ENCODE data around the gene PXDN.

PXDN gene

DNA sequence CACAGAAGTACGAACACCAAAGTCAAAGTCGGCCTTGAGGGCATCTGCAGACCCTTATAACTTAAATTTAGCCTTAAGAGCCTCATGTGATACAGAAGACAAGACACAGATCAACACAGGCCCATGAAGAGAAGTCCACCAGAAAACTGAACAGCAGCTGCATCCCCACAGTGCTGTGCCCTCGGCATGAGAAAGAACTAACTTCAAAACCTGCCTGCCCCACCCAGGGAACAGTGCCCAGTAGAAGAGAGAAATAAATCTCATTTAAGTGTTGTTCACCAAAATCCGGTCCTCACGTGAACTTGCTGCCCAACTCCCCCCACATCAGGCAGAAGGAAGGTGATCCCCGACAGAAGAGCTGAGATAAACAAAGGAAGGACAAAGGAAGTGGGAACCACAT, 73.7 kb downstream of the PXDN start:
- DNase-seq (ENCODE audit: extremely low read depth in 1 of 2, low read depth in 1 of 2): no peak

DNA sequence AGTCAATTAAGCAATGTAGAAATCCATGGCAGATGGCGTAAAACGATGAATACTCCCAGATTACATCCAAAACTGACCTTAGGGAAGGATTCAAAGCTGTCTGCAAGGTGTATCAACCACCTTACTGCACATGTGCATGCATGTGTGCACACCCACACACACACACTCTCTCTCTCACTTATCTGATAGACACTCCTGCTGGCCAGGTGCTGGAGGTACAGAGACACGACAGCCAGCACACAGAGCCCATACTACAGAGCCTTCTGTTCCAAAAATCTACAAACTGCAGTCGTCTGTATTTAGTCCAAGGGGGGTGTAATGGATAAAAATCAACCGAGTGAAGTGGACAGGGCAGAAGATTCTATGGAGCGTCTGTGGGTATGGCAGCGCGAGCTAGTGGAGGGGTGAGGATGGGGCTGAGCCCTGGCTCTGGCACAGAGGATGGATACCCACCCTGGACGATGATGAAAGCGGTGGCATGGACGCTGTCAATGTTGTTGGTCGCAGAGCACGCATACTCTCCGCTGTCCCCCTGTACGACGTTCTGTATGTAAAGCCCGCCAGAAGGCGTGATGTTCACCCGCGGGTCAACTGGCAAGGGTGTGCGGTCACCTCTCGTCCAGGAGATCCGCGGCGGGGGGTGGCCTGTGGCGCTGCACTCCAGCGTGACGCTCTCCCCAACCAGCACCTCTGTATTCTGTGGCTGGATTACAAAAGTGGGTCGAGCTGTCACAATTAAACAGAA, 78.4 kb downstream of the PXDN start:
- DNase-seq (ENCODE audit: extremely low read depth in 1 of 2, low read depth in 1 of 2): no peak

DNA sequence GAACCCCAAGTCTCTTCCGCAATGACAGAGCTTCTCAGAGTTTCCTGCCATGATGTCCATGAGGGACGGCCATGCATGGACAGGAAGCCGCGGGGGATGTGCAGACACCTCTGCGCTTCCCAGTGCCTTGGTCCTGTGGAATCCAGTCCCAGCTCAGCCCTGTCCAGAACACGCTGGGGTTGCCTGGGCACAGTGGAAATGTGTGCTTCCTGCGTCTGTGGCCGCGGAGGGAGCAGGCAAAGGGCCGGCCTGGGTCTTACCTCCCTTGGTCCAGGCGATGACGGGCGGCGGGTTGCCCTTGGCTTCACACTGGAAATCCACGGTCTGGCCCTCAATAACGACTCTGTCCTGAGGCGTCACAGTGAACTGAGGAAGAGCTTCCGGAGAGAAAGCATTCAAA, 79.6 kb downstream of the PXDN start:
- DNase-seq (ENCODE audit: extremely low read depth in 1 of 2, low read depth in 1 of 2): no peak

DNA sequence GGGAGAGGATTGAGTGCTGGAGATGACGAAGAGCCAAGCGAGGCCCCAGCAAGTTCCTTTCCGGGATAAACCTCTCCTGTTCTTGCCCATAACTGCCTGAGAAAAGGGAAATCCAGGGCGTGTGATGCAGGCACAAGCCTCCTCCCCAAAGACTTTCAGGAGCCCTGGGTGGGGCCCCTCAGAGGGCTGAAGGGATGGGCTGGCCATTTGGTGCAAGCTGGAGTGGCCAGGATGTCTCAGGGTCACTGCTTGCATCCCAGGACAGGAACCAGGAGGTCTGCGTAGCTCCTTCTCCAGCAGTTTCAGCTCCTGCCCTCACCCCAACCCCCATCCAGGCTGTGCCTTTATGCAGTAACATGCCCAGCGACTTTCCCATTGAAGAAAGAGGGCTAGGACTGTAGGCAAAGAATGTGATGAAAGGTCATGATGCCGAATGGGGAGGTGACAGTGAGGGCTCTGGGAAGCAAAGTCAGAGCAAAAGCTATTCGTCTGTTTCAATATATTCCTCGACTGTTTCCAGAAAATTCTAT, 80.2 kb downstream of the PXDN start:
- no peak for DNase-seq (ENCODE audit: extremely low read depth in 1 of 2, low read depth in 1 of 2)

DNA sequence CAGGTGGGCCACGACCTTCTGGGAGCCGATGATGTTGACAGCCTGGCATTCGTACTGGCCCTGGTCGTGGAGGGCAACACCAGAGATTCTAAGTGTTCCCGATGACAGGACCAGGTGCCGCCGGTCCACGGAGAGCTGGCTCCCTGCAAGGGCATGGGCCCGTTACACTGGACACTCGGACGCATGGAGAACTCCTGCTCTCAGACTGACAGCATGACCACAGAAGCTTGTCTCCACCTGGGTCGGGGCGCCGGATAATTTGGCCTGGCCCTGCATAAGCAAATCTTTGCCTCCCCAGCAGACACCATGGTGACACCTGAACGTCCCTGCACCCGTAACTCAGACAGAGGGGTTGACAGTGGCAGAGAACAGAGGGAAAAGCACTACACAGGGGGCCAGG, 80.7 kb downstream of the PXDN start:
- no peak for DNase-seq (ENCODE audit: extremely low read depth in 1 of 2, low read depth in 1 of 2)

DNA sequence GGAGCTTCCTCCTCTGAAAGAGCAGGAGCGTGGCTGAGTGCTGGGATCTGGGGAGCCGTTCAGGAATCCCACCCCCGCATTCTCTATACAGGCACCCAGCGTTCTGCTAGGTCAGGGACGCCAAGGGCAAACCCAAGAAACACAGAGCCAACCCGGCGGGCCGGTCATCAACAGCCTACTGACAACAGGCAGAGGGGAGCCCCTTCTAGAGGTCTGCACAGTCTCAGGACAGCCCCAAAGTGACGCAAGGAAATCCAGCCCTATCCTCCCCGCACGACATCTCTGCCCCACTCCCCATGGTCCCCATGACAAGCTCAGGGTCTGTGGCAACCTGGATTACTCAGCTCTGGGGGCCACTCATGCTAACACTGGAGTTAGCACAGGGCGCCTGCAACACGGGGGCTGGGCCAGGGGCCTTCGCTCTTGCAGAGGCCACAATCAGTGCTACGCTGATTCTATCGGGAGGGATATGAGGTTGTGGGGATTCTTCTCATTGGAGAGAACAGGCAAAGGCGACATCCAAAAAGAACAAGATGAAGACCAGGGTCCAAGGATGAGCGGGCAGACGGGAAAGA, 81.6 kb downstream of the PXDN start:
- no peak for DNase-seq (ENCODE audit: extremely low read depth in 1 of 2, low read depth in 1 of 2)

DNA sequence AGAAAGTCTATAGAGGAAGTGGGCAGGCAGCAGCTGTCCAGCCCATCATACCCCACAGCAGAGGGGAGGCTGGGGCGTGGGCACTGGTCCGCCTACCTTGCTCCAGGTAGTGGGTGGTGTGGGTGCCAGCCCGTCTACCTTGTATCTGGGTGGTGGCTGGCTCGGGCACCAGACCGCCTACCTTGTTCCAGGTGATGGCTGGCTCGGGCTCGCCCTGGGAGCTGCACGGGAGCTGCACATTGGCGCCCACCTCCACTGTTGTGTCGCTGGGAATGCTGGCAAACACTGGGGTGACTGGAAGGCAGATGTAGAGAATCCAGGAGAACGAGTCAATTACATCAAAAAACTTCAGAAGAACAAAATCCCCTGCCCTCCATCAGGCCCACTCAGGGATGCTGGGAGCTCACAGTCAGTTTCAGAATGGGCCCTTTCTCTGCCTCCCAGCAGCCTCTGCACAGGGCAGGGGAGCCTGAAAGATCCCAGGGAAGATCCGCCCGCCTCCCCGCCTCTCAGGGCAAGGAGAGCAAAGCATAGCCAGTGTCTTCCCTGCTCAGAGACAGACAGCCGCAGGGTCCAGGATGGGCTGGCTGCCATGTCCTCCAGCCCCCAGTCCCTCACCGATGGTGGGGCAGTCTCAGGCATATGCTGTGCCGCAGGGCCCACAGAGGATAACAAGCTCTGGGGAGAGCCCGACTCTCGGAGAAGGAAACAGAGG, 82.3 kb downstream of the PXDN start:
- no peak for DNase-seq (ENCODE audit: extremely low read depth in 1 of 2, low read depth in 1 of 2)

DNA sequence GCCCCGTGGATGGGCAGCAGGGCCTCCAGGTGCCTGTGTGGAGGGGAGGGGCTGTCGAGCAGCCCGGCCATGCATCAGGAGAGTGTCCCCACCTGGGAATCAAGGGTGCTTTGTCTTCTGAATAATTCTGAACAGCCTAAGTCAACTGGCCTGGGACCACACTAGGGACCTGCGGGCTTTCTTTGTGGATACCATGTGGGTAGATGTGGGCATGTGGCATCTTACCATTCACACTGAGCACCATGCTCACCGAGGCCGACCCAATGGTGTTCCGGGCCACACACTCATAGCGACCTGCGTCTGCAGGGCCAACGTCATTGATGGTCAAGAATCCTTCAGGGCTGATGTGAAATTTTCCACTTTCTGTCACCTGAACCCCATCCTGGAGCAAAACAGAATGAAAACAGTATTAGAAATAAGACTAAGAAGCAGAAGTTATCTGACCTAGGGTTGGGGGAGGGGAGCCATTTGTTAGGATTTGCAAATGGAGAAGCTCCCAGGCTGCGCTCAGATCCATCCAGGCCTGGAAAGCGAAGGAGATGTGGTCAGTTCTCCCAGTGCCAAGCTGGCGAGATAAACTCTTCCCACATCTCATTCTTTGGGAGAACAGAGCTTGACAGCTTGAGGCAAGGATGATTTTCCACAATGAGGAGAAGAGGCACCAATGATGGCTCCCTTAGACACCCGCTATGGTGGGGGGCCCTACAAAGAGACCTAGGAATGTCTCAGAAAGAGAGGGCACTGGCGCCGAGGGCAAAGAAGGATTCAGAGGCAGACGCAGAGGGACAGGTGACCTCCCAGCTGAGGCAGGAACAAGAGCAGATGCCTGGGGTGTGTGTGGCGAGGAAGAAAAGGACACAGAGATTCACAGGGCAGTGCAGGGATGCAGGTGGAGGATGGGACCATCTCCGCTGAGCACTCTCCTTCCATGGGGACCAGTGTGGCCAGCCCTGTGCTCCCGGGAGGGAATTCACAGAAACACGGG, 83.4 kb downstream of the PXDN start:
- no peak for DNase-seq (ENCODE audit: extremely low read depth in 1 of 2, low read depth in 1 of 2)

DNA sequence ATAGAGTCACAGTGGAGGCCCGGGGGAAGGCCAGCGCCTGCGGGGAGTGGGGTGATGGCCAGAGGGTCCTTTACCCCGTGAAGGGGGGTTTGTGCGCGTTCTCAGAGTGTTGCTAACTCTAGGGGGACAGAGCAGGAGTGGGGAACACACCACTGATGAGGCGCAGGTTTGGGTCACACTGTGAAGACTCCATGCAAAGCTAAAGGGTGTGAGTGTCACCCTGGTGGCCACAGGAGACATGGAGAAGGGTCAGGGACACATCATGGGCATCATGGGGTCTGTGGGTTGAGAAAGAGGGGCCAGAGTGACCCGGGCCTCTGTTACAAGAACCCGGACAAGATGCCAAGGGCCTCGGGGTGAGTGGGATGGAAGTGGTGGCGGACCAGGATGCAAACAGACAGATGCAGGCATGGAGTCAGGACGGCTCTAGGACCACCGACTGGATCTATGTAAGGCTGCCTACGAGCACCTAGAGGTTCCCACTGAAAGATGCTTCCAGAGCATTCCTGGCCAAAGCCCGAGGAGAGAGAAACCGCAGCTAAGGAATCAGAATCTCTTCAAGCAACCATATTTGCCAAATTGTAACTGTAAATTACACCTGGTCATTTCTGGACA, 84.3 kb downstream of the PXDN start:
- no peak for DNase-seq (ENCODE audit: extremely low read depth in 1 of 2, low read depth in 1 of 2)

DNA sequence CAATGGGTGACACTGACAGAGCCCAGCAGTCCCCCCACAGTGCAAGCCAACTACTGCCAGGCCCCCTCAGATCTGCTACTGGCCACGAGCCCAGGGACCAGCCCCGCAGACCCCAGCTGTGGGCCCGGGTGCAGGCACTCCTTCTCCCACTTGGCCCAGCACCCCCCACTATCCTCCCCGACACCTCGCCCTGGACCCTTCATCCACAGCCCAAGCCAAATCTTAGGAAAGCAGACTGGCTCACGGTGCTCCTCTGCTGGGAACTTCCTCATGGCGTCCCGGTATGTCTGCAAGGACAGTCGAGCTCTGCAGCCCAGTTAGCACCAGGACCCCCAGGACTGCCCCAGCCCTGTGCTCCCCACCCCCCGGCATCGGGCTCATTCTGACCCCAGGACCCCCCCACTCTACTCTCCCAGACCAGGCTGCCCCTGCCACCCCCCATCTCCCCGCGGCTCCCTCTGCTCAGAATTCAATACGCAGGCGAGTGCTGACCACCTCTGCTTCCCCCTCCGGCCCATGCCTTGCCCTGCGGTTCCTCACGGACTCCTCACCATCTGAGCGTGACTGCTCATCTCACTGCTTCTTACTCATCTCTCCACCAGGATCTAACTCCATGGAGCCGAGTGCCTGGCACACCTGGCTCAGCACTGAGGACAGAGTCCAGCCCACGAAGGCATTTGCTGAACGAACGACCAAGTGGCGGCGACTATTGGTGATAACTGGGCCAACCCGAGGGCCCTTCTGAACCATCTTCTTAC, 85.7 kb downstream of the PXDN start:
- DNase-seq (ENCODE audit: extremely low read depth in 1 of 2, low read depth in 1 of 2): no peak

DNA sequence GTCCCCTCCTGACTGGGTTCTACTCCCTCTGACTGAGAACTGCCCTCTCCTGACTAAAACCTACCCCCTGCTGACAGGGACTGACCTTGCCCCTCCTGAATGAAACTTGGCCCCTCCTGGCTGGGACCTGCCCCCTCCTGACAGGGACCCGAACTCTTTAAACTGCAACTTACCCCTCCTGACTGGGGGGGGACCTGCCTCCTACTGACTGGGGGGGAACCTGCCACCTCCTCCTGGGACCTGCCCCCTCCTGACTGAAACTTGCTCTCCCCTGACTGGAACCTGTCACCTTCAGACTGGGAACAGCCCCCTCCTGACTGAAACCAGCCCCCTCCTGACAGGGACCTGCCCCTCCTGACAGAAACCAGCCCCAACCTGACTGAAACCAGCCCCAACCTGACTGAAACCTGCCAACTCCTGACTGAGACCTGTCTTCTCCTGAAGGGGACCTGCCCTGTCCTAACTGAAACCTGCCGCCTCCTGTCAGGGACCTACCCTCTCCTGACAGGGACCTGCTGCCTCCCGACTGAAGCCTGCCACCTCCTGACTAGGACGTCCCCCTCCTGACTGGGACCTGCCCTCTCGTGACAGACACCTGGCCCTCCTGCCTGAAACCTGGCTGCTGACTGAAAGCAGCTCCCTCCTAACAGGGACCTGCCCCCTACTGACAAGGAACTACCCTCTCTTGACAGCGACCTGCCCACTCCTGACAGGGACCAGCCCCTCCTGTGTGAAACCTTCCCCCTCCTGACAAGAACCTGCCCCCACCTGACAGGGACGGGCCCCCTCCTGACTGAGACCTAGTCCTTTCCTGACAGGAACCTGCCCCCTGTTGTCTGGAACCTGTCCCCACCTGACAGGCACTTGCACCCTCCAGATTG, 87.1 kb downstream of the PXDN start:
- no peak for DNase-seq (ENCODE audit: extremely low read depth in 1 of 2, low read depth in 1 of 2)

DNA sequence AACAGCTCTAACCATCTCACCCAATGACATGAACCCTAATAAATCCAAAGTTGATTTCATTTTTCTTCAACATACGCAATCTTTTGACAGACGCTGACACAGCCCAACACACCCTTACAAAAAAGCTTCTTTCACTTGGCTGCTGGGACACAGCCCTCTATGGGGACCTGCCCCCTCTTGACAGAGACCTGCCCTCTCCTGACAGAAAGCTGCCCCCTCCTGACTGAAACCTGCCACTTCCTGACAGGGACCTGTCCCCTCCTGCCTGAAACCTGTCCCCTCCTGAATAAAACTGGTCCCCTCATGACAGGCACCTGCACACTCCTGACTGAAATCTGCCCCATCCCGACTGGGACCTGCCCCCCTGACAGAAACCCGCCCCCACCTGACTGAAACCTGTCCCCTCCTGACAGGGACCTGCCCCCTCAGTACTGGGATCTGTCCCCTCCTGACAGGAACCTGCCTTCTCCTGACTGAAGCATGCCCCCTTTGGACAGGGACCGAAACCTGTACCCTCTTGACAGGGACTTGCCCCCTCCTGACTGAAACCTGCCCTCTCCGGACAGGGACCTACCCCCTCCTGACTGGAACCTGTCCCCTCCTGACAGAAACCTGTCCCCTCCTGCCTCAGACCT, 87.9 kb downstream of the PXDN start:
- no peak for DNase-seq (ENCODE audit: extremely low read depth in 1 of 2, low read depth in 1 of 2)

DNA sequence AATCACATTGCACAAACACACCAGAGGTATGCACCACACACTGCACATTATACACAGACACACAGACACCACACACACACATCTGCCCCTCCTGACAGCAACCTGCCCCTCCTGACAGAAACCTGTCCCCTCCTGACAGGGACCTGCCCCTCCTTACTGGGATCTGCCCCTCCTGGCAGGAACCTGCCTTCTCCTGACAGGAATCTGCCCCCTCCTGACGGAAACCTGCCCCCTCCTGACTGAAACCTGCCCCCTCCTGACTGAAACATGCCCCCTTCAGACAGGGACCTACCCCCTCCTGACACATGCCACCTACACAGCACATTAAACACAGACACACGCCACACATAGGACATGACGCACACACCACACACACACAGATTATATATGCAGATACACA, 88.9 kb downstream of the PXDN start:
- DNase-seq (ENCODE audit: extremely low read depth in 1 of 2, low read depth in 1 of 2): no peak

DNA sequence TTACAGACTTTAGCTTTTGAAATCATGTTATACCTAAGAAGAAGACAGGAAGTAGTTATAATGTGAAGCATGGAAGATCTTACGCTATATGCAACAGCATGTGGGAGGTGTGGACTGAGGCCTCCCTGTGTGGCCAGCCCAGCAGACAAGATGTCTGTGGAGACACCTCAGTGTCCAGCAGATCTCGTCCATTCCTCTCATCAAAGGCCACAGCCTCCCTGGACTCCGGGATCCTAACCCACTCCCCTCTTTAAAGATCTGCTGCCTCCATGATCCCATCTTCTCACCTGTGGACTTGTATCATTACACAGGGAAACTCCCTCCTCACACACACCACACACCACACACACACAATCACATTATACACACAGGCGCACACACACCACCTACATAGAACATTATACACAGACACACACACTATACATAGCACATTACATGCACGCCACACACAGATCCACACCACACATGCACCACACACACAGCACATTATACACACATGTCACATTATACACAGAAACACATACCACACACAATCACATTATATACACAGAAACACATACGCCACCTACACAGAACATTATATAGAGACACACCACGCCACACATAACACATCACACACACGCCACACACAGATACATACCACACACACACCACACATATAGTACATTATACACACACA, 89.5 kb downstream of the PXDN start:
- no peak for DNase-seq (ENCODE audit: extremely low read depth in 1 of 2, low read depth in 1 of 2)

DNA sequence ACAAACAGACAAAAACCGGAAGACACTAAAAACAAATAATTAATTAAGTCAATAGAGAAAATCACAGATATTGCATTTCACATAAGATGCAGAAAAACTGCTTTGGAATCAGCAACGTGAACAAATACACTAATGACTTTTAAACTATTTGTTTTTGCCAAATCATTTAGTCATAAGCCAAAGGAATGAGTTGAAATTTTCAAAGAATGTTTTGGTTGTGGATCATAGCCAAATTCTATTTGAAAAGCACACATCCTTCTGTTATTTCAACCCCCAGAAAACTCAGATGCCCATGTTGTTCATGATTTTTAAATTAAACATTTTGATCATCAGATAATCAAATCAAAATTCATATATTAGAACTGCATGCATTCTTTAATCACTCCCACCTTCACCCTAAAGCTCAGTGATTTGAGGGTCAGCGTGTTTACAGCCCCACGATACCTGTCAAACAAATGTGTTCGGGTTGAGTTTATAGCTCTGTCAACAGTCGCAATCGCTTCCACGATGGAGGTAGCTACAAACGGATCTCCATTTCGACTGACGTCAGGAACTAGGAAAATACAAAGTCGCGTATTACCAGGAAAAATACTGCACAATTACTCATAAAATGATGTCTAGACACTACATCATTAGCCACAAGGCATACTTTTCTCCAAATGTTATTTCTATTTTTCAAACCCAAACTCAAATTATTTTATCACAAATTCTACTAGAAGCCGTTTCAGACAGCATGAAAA, 90.2 kb downstream of the PXDN start:
- DNase-seq (ENCODE audit: extremely low read depth in 1 of 2, low read depth in 1 of 2): no peak

DNA sequence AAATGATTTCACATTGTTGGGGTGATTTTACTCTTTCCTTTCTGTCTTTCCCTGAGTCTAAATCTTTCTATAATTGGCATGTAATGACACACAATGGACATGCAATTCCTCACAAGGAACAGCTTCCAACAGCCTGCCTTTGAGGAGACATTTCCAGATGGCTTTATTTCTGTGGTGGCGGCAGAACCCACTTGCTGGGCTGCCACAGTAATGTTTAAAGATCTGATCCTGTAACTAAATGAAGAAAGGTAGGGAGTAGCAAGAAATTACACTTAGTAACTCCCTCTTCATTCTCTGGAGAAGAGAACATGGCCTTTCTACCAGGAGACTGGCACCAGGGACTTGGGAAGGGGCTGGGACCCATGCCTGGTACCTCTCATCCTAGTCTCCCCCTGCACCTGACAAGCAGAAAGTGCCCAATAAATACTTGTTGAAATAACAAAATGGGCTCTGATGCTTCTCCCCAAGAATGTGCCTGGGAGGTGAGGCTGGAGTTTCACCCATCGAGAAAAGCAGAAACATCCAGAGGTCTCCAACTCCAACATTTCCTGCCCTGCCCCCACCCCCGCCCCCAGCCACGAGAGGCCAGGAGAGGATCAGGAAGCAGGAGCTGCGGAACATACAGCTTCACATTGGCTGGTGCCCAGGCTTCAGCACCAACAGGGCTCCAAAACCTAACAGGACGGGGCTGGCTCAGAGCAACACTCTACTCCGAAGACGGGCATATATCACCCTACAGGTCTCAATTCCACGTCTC, 92.1 kb downstream of the PXDN start:
- DNase-seq (ENCODE audit: extremely low read depth in 1 of 2, low read depth in 1 of 2): no peak
